NCI-H82 treated with DMSO at 0.1 percent for 48 hours (cell line): ENCODE measurements around the gene KCTD16.
A peak's percentile ranks its signal among the peaks of the same experiment; 100 is the strongest.

ENCODE experiments used
- DNase-seq: peaks from one replicate; lab custom pipeline; 2025; ENCODE audit not compliant: unreplicated experiment; lab: John Stamatoyannopoulos, UW

The KCTD16 gene

GRCh38 chr5:144281784-144282183 is 111.1 kb downstream of the KCTD16 start:
- DNase-seq: no peak

- no peak for DNase-seq
Observed at GRCh38 chr5:144284036-144284435, 113.4 kb downstream of the KCTD16 start.

- DNase-seq: no peak
Observed at GRCh38 chr5:144284931-144285502, 114.3 kb downstream of the KCTD16 start.

DNA sequence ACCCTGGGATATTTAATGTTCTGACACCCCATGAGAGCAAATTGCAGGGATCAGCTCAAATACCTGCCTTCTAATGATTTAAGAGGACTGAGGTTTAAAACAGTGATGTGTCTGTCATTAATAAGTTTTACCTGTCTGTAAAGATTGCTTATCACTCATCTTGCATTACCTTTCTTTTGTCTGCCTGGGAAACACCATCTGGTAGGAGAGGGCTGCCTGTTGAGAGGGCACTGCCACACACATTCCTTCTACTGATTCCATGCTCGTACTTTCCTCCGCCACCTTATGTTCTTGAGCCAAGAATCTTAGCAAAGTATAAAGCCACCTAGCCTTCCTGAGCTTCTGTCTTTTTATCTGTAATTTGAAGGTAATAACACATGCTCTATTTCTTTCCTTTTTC is 118.6 kb downstream of the KCTD16 start:
- no peak for DNase-seq

DNA sequence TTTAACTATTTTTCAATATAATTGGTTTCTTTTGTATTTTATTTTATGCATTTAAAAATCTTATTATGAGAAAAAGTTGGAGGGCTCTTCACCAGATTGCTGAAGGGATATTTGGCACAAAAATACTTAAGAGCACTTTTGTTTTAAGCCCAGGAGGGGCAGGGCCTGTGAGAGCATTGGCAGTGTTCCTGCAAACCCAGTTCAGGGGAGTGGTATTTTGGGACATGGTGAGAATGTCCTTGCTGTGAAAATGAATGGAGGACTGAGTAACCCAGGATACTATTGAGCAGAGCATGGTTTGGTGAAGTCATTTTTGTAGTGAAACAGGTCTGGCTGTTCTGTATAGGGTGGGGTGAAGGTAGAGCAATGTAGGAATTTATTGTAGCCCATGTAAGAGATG is 121.4 kb downstream of the KCTD16 start:
- DNase-seq: no peak

- no peak for DNase-seq
Observed at GRCh38 chr5:144295284-144295683, 124.6 kb downstream of the KCTD16 start.

- no peak for DNase-seq
Observed at GRCh38 chr5:144297081-144297480, 126.4 kb downstream of the KCTD16 start.

GRCh38 chr5:144298658-144299057 is 128.0 kb downstream of the KCTD16 start:
- no peak for DNase-seq

GRCh38 chr5:144304688-144305087 is 134.0 kb downstream of the KCTD16 start:
- DNase-seq: no peak

GRCh38 chr5:144307736-144308135 is 137.1 kb downstream of the KCTD16 start:
- DNase-seq: peak; percentile 90

DNA sequence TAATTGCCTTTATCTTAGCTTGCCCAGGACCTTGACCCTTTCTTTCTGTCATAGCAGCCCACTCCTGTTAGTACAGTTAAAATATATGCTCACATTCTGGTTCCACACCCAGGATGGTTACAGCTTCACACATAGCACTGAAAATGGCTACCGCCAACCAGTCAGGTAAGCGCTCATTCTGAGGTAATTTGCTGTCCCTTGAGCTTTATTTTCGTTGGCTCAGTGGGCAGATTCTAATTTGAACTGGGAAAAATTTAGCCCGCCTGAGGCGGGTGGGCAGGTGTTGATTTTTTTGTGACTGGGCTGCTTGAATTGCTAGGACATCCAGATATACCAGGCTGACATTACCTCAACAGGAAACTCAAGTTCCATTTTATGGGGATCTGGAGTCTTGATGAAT is 137.5 kb downstream of the KCTD16 start:
- DNase-seq: no peak

- DNase-seq: peak; percentile 81
Observed at GRCh38 chr5:144308906-144309670, 138.4 kb downstream of the KCTD16 start.

DNA sequence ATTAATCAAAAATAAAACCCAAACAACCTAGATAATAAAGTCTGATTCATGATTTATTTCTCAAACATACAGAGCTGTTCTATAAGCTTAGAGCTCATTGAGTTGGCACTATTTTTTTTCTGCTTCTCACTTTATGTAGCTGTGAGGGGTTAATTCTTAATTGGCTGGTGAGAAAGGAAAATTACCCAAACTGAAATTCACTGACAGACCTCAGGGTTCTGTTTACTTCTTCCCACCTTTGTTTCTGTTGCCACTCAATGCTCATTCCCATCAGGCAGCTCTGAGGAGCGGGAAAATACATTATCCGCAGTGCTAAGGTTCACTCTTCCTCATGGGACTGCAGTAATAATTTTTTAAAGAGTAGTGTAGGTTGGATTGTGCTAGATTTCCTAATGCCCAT is 139.9 kb downstream of the KCTD16 start:
- DNase-seq: no peak

- DNase-seq: no peak
Observed at GRCh38 chr5:144313147-144313726, 142.6 kb downstream of the KCTD16 start.

- DNase-seq: no peak
Observed at GRCh38 chr5:144315026-144315425, 144.4 kb downstream of the KCTD16 start.

DNA sequence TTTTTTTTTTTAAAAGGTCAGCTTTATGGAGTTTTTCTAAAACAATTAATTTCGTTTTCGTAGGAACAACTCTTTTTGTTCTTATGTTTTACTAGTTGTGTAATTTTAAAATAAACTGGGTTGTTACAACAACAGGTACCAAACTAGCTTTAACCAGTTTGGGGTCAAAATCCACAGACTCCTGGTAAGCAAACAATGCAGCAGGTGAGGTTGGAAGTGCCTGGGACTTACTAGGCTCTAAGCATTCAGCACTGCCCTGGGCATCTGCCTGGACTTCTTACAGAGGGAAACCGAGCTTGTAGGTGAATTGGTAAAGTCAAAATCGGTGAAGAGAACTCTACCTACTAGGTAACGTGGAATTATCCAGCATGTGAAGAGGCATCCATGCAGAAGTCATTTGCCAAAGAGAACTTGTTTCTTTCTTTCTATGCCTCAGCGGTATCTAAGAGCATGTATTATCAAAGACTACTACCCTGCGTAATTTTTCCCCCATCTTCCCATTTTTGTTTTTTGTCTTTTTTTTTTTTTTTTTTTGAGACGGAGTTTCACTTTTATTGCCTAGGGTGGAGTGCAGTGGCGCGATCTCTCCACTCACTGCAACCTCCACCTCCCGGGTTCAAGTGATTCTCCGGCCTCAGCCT is 145.4 kb downstream of the KCTD16 start:
- DNase-seq: no peak

GRCh38 chr5:144318011-144318410 is 147.3 kb downstream of the KCTD16 start:
- DNase-seq: no peak

DNA sequence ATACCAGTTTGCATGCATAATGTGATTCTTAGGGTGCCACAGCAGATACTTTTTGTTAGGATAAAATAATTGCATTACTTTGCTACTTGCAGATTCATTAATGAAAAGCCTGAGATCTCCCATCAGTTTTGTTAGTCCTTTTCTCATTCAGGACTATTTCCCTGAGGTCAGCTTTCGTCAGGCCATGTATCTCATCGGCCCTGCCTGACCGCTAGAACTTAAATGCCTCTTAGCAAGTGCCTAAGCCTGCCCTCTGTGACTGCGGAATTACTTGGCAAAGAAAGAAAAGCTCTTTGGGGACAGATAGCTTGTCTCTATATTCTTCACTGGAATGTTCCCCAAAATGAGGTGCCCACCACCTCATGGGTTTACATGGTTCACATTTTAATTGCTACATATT is 147.8 kb downstream of the KCTD16 start:
- no peak for DNase-seq

GRCh38 chr5:144323181-144323580 is 152.5 kb downstream of the KCTD16 start:
- DNase-seq: no peak

DNA sequence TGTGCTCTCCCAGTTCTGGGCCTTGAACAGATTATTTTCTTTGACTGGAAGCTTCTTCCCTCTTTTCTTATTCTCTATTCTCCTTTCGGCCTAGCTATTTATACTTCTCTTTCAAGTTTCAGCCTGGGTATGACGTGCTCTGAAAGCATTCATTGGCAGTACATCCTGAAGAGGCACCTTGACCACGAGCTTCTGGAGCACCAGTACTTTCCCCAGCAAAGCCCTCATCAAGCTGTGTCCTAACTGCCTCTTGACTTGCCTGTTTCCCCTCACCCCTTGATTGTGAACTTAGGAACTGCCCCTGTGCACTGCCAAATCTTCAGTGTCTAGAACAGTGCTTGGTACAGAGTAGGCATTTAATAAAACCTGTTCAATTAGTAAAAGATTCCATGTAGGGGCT is 154.9 kb downstream of the KCTD16 start:
- DNase-seq: no peak

DNA sequence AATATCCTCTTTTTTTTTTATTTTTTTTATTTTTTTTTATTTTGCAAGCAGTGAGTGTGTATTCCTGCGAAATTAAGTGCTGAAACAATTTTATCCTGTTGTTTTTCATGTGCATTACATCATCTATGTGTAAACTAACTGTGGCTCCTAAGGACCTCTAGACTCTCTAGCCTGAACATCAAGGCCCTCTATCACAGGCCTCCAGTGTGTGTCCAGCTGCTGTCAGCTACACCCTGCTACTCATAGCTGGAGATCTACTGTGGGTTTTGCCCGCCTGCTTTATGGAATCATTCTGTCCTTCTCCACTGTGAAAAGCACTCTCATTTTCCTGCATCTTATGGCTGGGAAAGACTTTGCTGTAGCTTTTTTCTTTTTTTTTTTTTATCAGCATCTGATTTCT is 157.8 kb downstream of the KCTD16 start:
- DNase-seq: no peak

DNA sequence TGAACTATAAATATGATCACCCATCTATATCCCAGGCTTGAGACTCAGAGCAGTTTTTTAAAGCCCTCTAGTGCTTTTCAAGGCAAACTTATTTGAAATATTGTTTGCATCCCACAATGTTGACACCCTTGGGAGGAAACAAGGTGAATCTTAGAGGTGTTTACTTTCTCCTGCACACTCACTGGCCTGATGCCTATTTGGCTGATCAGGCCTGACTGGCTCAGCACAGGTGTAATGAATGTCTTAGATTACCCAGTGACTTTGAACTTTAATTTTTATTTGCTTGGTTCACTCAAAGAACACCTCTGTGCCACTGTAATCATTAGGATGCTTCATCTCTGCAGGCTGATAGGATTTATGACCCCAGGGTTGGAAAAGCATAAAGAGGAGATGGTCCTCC is 158.3 kb downstream of the KCTD16 start:
- DNase-seq: no peak
